ENCODE measurements around the gene SFRP4. TPM values are rescaled to one million over a fixed set of nuclear protein-coding genes. Genes with fewer than 3 reads are reported as not detected.

The SFRP4 gene
- total and polyA plus RNA-seq, 10 donors = 0.91 to 100 (median 10.1) TPM

- Histone ChIP-seq H3K9me3 (peaks cover under 1 to 14% (median 5%) of the 10 kb centered on the region in 8 donors), H3K36me3 (no peaks in the 10 kb centered on the region), H3K4me3 (peak within 1 kb of the TSS; percentile 47 to 85 (median 58)), H3K27ac (peak within 1 kb of the TSS; percentile 63 to 86 (median 82)), H3K4me1 (peaks cover 14 to 44% (median 42%) of the 10 kb centered on the region in 6 donors), H3K27me3 (replicated peaks in 1 of 7) (peaks cover 0 to 79% (median 26%) of the 10 kb centered on the region in 7 donors)
- TF ChIP-seq CTCF (IDR thresholded peaks at IDR 0.05 in 8 of 11, conservative IDR thresholded peaks at IDR 0.05 in 3 of 11) (peak in 4 of 11 experiments; percentile 32 to 43 (median 34)), POLR2A (IDR thresholded peaks at IDR 0.05) (no peak), POLR2AphosphoS5 (IDR thresholded peaks at IDR 0.05) (peak; percentile 44 to 69 (median 68))
- DNase-seq = peak; percentile 80
- intact Hi-C loops (cut with DNase I; ENCODE audit: low total_unique reads) = no loop called here
- WGBS, 5 donors = 6 to 18% (median 8%) methylated on average over 10 to 22 of the region's 22 CpGs
Observed at GRCh38 chr7:37920305-37920848, 3.8 kb upstream of the SFRP4 start, which contains the start of gene EPDR1. TSS of gene EPDR1 (plus strand) at chr7:37920640. CDS start at chr7:37920940, 300 bp downstream.

GRCh38 chr7:37918526-37918925 lies 1.9 kb upstream of the SFRP4 start:
- Histone ChIP-seq H3K4me3 (no peak overlapping the region), H3K9me3 (no peaks in the 10 kb centered on the region), H3K27ac (no peak overlapping the region), H3K4me1 (peaks cover 14 to 50% (median 45%) of the 10 kb centered on the region in 6 donors), H3K36me3 (no peaks in the 10 kb centered on the region), H3K27me3 (replicated peaks in 1 of 7) (peaks cover 0 to 96% (median 31%) of the 10 kb centered on the region in 7 donors)
- TF ChIP-seq POLR2AphosphoS5 (IDR thresholded peaks at IDR 0.05) (no peak), CTCF (IDR thresholded peaks at IDR 0.05 in 8 of 11, conservative IDR thresholded peaks at IDR 0.05 in 3 of 11) (no peak), POLR2A (IDR thresholded peaks at IDR 0.05) (no peak)
- 51 to 72% (median 67%) methylated on average over 4 of the region's 4 CpGs for WGBS, 5 donors
- no peak for DNase-seq
- intact Hi-C loops (cut with DNase I; ENCODE audit: low total_unique reads) = no loop called here

GRCh38 chr7:37916017-37916672 lies 472 bp downstream of the SFRP4 start:
- H3K4me3 ChIP-seq = peak overlapping the region; percentile 16 to 68 (median 40)
- no peak for TF ChIP-seq POLR2A (IDR thresholded peaks at IDR 0.05)
- TF ChIP-seq CTCF (IDR thresholded peaks at IDR 0.05 in 8 of 11, conservative IDR thresholded peaks at IDR 0.05 in 3 of 11) = no peak
- peak in 2 of 3 donors; percentile 37 to 42 for TF ChIP-seq POLR2AphosphoS5 (IDR thresholded peaks at IDR 0.05)
- H3K4me1 ChIP-seq = peaks cover 14 to 43% (median 39%) of the 10 kb centered on the region in 6 donors
- intact Hi-C loops (cut with DNase I; ENCODE audit: low total_unique reads) = no loop called here
- no peaks in the 10 kb centered on the region for H3K9me3 ChIP-seq
- no peak for DNase-seq
- no peaks in the 10 kb centered on the region for H3K36me3 ChIP-seq
- peak overlapping the region in 7 of 8 donors; percentile 42 to 80 (median 74) for H3K27ac ChIP-seq
- WGBS, 5 donors = 3 to 6% (median 5%) methylated on average over 37 to 57 of the region's 57 CpGs
- H3K27me3 ChIP-seq (replicated peaks in 1 of 7) = peaks cover 0 to 74% (median 28%) of the 10 kb centered on the region in 7 donors

- no peak for DNase-seq
- no peaks in the 10 kb centered on the region for H3K36me3 ChIP-seq
- TF ChIP-seq POLR2AphosphoS5 (IDR thresholded peaks at IDR 0.05) = no peak
- TF ChIP-seq POLR2A (IDR thresholded peaks at IDR 0.05) = no peak
- no peak for TF ChIP-seq CTCF (IDR thresholded peaks at IDR 0.05 in 8 of 11, conservative IDR thresholded peaks at IDR 0.05 in 3 of 11)
- H3K9me3 ChIP-seq = no peaks in the 10 kb centered on the region
- H3K27ac ChIP-seq = peak overlapping the region in 7 of 8 donors; percentile 29 to 80 (median 74)
- H3K4me1 ChIP-seq = peaks cover 14 to 36% (median 32%) of the 10 kb centered on the region in 6 donors
- WGBS, 5 donors = 0 to 7% (median 5%) methylated on average over 5 of the region's 5 CpGs
- intact Hi-C loops (cut with DNase I; ENCODE audit: low total_unique reads) = no loop called here
- peaks cover 0 to 67% (median 23%) of the 10 kb centered on the region in 7 donors for H3K27me3 ChIP-seq (replicated peaks in 1 of 7)
- peak overlapping the region in 7 of 8 donors; percentile 20 to 68 (median 41) for H3K4me3 ChIP-seq
Observed at GRCh38 chr7:37915438-37915837, 1.2 kb downstream of the SFRP4 start.

Data from spleen (tissue), 11 donors.